Neural progenitor cell (in vitro differentiated cells): ENCODE measurements around the gene CC2D2B.

Source experiments
- EZH2phosphoT487 ChIP-seq: fragments of 200-600 bp; sonication (generic); IDR thresholded peaks from 2 replicates; pipeline ENCODE4 v1.6.1; 2017; ENCODE audit warnings: antibody characterized with exemption
- TF ChIP-seq, protein P1 (sequence below): fragments of 200-600 bp; sonication (generic); IDR thresholded peaks from 2 replicates; pipeline ENCODE4 v1.5.1; 2017; ENCODE audit warnings: antibody characterized with exemption, mild to moderate bottlenecking

DNA sequence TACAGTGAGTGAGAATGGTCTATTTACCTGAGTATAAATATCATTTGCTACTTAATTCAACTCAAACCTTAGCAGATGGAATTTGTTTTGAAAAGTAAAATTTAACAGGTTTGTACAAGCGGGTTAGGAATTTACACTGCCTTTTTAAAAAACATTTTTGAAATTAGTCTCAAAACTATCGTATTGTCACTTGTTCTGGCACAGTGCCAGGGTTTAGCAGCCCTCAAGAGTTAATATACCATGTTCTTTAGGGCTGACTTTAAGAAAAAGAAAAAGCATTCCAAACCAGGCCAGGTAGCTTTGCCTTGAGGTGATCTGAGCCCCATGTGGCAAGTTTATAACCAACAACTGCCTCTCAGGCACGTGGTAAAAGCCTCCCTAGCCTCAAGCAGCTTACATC is 153.5 kb downstream of the CC2D2B start:
- TF ChIP-seq, protein P1, sequence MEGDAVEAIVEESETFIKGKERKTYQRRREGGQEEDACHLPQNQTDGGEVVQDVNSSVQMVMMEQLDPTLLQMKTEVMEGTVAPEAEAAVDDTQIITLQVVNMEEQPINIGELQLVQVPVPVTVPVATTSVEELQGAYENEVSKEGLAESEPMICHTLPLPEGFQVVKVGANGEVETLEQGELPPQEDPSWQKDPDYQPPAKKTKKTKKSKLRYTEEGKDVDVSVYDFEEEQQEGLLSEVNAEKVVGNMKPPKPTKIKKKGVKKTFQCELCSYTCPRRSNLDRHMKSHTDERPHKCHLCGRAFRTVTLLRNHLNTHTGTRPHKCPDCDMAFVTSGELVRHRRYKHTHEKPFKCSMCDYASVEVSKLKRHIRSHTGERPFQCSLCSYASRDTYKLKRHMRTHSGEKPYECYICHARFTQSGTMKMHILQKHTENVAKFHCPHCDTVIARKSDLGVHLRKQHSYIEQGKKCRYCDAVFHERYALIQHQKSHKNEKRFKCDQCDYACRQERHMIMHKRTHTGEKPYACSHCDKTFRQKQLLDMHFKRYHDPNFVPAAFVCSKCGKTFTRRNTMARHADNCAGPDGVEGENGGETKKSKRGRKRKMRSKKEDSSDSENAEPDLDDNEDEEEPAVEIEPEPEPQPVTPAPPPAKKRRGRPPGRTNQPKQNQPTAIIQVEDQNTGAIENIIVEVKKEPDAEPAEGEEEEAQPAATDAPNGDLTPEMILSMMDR, result no peak
- no peak for TF ChIP-seq EZH2phosphoT487
